ENCODE data around the gene S100A13. TPM values are rescaled to one million over a fixed set of nuclear protein-coding genes. Genes with fewer than 3 reads are reported as not detected.
A peak's percentile ranks its signal among the peaks of the same experiment; 100 is the strongest.
"Not testable (repeated sequence)": the region's sequence is repeated elsewhere in the genome, so short reads cannot be mapped to it uniquely, and the experiment has no call there.

S100A13 gene
- polyA plus RNA-seq, 4 donors: 50.1 to 132 (median 83.1) TPM

GRCh38 chr1:153575497-153575896, 51.8 kb downstream of the S100A13 start:
- not testable (repeated sequence) for H3K36me3 ChIP-seq (ENCODE audit: control insufficient read depth in 3 of 3, insufficient read depth in 2 of 3, low read depth in 1 of 3, low read length in 3 of 3); H3K27ac ChIP-seq (ENCODE audit: low read depth in 1 of 3, low read length in 2 of 3); H3K27me3 ChIP-seq (ENCODE audit: control insufficient read depth in 3 of 3, insufficient read depth in 3 of 3, low read length in 3 of 3); H3K4me1 ChIP-seq (ENCODE audit: control insufficient read depth in 3 of 3, insufficient read depth in 2 of 3, low read depth in 1 of 3, low read length in 2 of 3); H3K9me3 ChIP-seq (ENCODE audit: control insufficient read depth in 2 of 2, insufficient read depth in 1 of 2, low read depth in 1 of 2, low read length in 1 of 2); H3K4me3 ChIP-seq (ENCODE audit: low read depth in 1 of 3, low read length in 3 of 3); FAIRE-seq; DNase-seq
- WGBS, 3 donors: 67 to 83% (median 78%) methylated on average over 6 to 10 of the region's 10 CpGs

- peaks cover 0 to 10% (median 10%) of the 10 kb centered on the region in 3 donors for H3K4me1 ChIP-seq (ENCODE audit: control insufficient read depth in 3 of 3, insufficient read depth in 2 of 3, low read depth in 1 of 3, low read length in 2 of 3)
- H3K36me3 ChIP-seq (ENCODE audit: control insufficient read depth in 3 of 3, insufficient read depth in 2 of 3, low read depth in 1 of 3, low read length in 3 of 3); H3K27ac ChIP-seq (ENCODE audit: low read depth in 1 of 3, low read length in 2 of 3); H3K4me3 ChIP-seq (ENCODE audit: low read depth in 1 of 3, low read length in 3 of 3); DNase-seq; H3K27me3 ChIP-seq (ENCODE audit: control insufficient read depth in 3 of 3, insufficient read depth in 3 of 3, low read length in 3 of 3); FAIRE-seq; H3K9me3 ChIP-seq (ENCODE audit: control insufficient read depth in 2 of 2, insufficient read depth in 1 of 2, low read depth in 1 of 2, low read length in 1 of 2): not testable (repeated sequence)
- WGBS, 3 donors: 90 to 98% (median 95%) methylated on average over 20 to 35 of the region's 35 CpGs
These were observed 52.2 kb downstream of the S100A13 start for GRCh38 chr1:153575081-153575491.

DNA sequence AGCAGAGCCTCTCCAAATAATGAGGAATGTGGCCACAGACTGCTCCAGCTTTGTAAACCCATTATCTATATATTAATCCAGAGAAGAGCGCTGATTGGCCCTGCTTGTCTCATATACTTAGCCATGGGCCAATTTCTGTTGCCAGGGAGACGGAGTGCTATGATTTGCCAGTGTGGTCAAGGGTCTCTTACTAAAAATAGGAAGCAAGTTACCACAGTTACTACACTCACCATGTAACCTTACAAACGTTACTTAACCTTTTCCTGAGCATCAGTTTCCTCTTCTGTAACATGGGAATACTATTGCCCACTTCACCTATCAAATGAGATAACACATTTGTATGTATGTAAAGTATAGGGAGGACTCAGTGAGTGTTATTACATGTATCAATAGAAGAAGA, 54.0 kb downstream of the S100A13 start:
- Histone ChIP-seq H3K9me3 (ENCODE audit: control insufficient read depth in 2 of 2, insufficient read depth in 1 of 2, low read depth in 1 of 2, low read length in 1 of 2) (no peaks in the 10 kb centered on the region), H3K27ac (ENCODE audit: low read depth in 1 of 3, low read length in 2 of 3) (peak overlapping the region in 2 of 3 donors; percentile 29 to 79), H3K36me3 (ENCODE audit: control insufficient read depth in 3 of 3, insufficient read depth in 2 of 3, low read depth in 1 of 3, low read length in 3 of 3) (no peaks in the 10 kb centered on the region), H3K27me3 (ENCODE audit: control insufficient read depth in 3 of 3, insufficient read depth in 3 of 3, low read length in 3 of 3) (no peaks in the 10 kb centered on the region), H3K4me1 (ENCODE audit: control insufficient read depth in 3 of 3, insufficient read depth in 2 of 3, low read depth in 1 of 3, low read length in 2 of 3) (peaks cover 0 to 16% (median 10%) of the 10 kb centered on the region in 3 donors), H3K4me3 (ENCODE audit: low read depth in 1 of 3, low read length in 3 of 3) (no peak overlapping the region)
- 64 to 70% (median 68%) methylated on average over 3 of the region's 3 CpGs for WGBS, 3 donors
- DNase-seq (no peak), FAIRE-seq (no peak)

DNA sequence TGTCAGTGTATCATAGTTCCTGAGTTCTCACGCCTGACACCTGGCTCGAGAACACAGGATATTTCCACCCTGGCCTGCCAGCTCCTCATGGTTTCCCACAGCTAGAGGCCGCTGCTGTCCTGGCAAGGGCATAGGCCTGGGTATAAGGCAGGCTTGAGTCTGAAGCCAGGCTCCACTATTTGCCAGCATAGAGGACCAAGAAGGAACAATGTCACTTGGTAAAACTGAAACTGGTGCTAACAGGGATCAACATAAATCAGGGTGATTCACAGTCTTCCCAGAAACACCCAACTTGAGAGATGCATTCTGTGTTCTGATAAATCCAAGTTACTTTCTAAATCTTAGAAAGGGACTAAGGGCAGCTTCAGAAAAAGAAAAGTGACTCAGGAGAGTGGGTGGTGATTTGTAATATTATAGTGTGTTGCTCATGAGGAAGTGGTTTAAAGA, 54.7 kb downstream of the S100A13 start:
- FAIRE-seq (no peak), DNase-seq (peak; percentile 83 to 92)
- Histone ChIP-seq H3K4me3 (ENCODE audit: low read depth in 1 of 3, low read length in 3 of 3) (no peak overlapping the region), H3K27ac (ENCODE audit: low read depth in 1 of 3, low read length in 2 of 3) (peak overlapping the region in 1 of 3 donors; percentile 73), H3K36me3 (ENCODE audit: control insufficient read depth in 3 of 3, insufficient read depth in 2 of 3, low read depth in 1 of 3, low read length in 3 of 3) (no peaks in the 10 kb centered on the region), H3K9me3 (ENCODE audit: control insufficient read depth in 2 of 2, insufficient read depth in 1 of 2, low read depth in 1 of 2, low read length in 1 of 2) (no peaks in the 10 kb centered on the region), H3K27me3 (ENCODE audit: control insufficient read depth in 3 of 3, insufficient read depth in 3 of 3, low read length in 3 of 3) (no peaks in the 10 kb centered on the region), H3K4me1 (ENCODE audit: control insufficient read depth in 3 of 3, insufficient read depth in 2 of 3, low read depth in 1 of 3, low read length in 2 of 3) (peaks cover 3 to 23% (median 10%) of the 10 kb centered on the region in 3 donors)
- WGBS, 3 donors: 4 to 9% (median 8%) methylated on average over 3 of the region's 3 CpGs

DNA sequence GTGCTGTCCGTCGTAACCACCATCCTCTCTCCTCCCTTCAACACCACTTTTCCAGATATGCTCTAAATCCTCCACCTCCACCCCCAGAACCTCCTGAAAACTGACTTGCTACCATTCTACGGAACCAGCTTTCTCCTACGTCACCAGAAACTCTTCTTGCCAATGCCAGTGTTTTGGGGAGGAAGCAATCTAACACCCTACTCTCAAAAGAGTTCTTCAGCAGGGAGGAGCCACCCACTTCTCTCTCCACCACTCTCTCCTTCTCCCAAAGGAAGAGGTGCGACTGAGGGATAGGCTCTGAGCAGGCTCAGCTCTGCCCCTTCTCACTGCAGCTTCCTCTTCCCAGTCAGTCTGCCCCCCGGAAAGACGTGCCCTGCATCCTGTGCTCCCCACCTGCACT, 55.6 kb downstream of the S100A13 start:
- 76 to 77% (median 76%) methylated on average over 7 of the region's 7 CpGs for WGBS, 3 donors
- FAIRE-seq: no peak
- no peak overlapping the region for H3K27ac ChIP-seq (ENCODE audit: low read depth in 1 of 3, low read length in 2 of 3)
- H3K9me3 ChIP-seq (ENCODE audit: control insufficient read depth in 2 of 2, insufficient read depth in 1 of 2, low read depth in 1 of 2, low read length in 1 of 2): no peaks in the 10 kb centered on the region
- DNase-seq: no peak
- peaks cover 7 to 32% (median 7%) of the 10 kb centered on the region in 3 donors for H3K4me1 ChIP-seq (ENCODE audit: control insufficient read depth in 3 of 3, insufficient read depth in 2 of 3, low read depth in 1 of 3, low read length in 2 of 3)
- no peaks in the 10 kb centered on the region for H3K36me3 ChIP-seq (ENCODE audit: control insufficient read depth in 3 of 3, insufficient read depth in 2 of 3, low read depth in 1 of 3, low read length in 3 of 3)
- H3K4me3 ChIP-seq (ENCODE audit: low read depth in 1 of 3, low read length in 3 of 3): no peak overlapping the region
- no peaks in the 10 kb centered on the region for H3K27me3 ChIP-seq (ENCODE audit: control insufficient read depth in 3 of 3, insufficient read depth in 3 of 3, low read length in 3 of 3)

DNA sequence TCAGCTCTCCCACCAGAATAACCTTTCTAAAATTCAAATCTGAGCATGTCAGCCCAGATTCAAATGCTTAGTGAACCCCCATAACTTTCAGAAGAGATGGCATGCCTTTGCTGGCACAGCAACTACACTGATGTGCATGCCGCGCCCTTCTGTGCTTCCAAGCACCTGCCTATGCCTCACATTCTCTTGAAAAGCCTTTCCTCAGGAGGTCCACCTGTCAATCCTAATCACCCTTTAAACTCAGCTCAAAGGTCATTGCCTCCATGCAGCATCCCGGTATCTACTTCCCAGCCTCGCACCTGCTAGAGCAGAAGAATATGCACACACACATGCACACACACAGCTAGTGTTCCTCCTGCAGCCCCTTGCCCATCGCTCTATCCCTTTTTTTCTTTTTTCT, 56.4 kb downstream of the S100A13 start:
- WGBS, 3 donors: 14 to 61% (median 44%) methylated on average over 5 of the region's 5 CpGs
- no peak for FAIRE-seq
- peak; percentile 86 to 87 for DNase-seq
- Histone ChIP-seq H3K36me3 (ENCODE audit: control insufficient read depth in 3 of 3, insufficient read depth in 2 of 3, low read depth in 1 of 3, low read length in 3 of 3) (peaks cover 0 to under 1% (median 0%) of the 10 kb centered on the region in 3 donors), H3K27me3 (ENCODE audit: control insufficient read depth in 3 of 3, insufficient read depth in 3 of 3, low read length in 3 of 3) (no peaks in the 10 kb centered on the region), H3K27ac (ENCODE audit: low read depth in 1 of 3, low read length in 2 of 3) (peak overlapping the region in 1 of 3 donors; percentile 54), H3K9me3 (ENCODE audit: control insufficient read depth in 2 of 2, insufficient read depth in 1 of 2, low read depth in 1 of 2, low read length in 1 of 2) (no peaks in the 10 kb centered on the region), H3K4me1 (ENCODE audit: control insufficient read depth in 3 of 3, insufficient read depth in 2 of 3, low read depth in 1 of 3, low read length in 2 of 3) (peaks cover 8 to 40% (median 11%) of the 10 kb centered on the region in 3 donors), H3K4me3 (ENCODE audit: low read depth in 1 of 3, low read length in 3 of 3) (no peak overlapping the region)

DNA sequence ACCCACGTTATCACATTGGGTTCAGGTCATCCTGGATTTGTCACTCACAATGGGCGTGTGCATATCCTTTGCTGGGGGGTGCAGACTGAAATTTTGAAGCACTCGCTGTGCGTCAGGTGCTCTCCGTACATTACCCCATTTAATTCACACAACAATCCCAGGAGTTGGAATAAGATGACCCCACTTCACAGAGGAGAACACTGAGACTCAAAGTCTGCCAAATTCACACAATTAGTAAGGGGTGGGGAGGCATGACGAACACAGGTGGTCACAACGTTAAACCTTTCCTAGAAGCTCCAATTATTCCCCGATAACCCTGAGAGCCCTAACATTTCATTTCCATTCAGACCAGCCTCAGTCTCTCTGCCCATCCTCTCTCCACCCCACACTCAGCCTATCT, 57.8 kb downstream of the S100A13 start:
- Histone ChIP-seq H3K4me1 (ENCODE audit: control insufficient read depth in 3 of 3, insufficient read depth in 2 of 3, low read depth in 1 of 3, low read length in 2 of 3) (peaks cover 8 to 48% (median 13%) of the 10 kb centered on the region in 3 donors), H3K27me3 (ENCODE audit: control insufficient read depth in 3 of 3, insufficient read depth in 3 of 3, low read length in 3 of 3) (no peaks in the 10 kb centered on the region), H3K27ac (ENCODE audit: low read depth in 1 of 3, low read length in 2 of 3) (no peak overlapping the region), H3K4me3 (ENCODE audit: low read depth in 1 of 3, low read length in 3 of 3) (no peak overlapping the region), H3K36me3 (ENCODE audit: control insufficient read depth in 3 of 3, insufficient read depth in 2 of 3, low read depth in 1 of 3, low read length in 3 of 3) (peaks cover 0 to 3% (median 0%) of the 10 kb centered on the region in 3 donors), H3K9me3 (ENCODE audit: control insufficient read depth in 2 of 2, insufficient read depth in 1 of 2, low read depth in 1 of 2, low read length in 1 of 2) (no peaks in the 10 kb centered on the region)
- DNase-seq (no peak), FAIRE-seq (no peak)
- WGBS, 3 donors: 78 to 90% (median 83%) methylated on average over 8 of the region's 8 CpGs
